GM21423 (cell line): ENCODE data around the gene RNF8.
"Not testable (repeated sequence)": the region's sequence is repeated elsewhere in the genome, so short reads cannot be mapped to it uniquely, and the experiment has no call there.

Experiments
- ATAC-seq: cut with Tn5 transposase; IDR thresholded peaks from one replicate; pipeline ENCODE4 v1.9.1; 2021; ENCODE audit warnings: mild to moderate bottlenecking, moderate library complexity; ENCODE audit not compliant: unreplicated experiment

The RNF8 gene

GRCh38 chr6:37321101-37321500 is 32.7 kb upstream of the RNF8 start:
- ATAC-seq = no peak

DNA sequence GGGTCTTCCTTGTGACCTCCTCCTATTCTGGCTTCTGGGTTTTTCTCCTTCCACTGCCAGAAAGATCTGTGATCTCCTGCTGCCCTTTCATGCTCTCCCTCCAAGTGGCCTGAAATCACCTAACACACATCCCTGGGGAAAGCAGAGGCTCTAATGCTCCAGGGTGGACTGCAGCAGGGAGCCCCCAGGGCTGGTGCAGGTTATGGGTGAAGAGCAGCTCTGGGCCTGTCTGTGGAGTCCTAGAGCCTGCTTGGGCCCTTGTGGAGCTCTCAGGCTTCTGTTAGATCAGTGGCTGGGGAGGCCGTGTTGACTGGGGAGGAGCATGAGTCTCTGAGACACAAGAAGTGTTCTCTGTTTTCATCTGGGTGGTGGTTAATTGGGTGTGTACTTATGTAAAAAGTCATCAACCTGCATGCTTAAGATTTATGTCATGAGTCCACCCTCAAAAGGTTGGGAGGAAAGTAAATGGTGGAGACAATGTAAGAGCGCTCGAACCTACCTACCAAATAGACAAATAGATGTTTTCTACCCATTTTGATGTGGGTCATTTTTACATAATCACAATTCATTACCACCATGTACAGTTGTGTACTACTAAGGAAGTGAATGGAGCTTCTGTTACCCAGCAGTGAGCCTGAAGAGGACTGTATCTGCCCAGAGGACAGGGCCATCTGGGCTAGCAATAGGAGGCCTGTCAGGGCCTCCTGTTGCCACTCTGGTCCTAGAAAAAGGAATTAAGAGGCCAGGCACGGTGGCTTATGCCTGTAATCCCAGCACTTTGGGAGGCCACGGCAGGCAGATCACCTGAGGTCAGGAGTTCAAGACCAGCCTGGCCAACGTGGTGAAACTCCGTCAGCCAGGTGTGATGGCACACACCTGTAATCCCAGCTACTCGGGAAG is 32.0 kb upstream of the RNF8 start:
- no peak for ATAC-seq

- ATAC-seq = no peak
These were observed 30.2 kb upstream of the RNF8 start for GRCh38 chr6:37323580-37323979.

- no peak for ATAC-seq
These were observed 29.4 kb upstream of the RNF8 start for GRCh38 chr6:37324131-37325033.

DNA sequence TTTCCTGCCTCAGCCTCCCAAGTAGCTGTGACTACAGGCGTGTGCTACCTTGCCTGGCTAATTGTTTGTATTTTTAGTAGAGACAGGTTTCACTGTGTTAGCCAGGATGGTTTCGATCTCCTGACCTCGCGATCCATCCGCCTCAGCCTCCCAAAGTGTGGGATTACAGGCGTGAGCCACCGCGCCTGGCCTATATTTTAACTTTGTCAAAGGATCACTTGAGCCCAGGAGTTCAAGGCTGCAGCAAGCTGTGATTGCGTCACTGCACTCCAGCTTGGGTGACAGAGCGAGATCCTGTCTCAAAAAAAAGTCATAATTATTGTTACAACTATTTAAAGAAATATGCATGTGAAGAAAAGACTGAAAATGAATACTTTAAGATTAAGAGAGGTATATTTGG is 23.4 kb upstream of the RNF8 start:
- not testable (repeated sequence) for ATAC-seq

DNA sequence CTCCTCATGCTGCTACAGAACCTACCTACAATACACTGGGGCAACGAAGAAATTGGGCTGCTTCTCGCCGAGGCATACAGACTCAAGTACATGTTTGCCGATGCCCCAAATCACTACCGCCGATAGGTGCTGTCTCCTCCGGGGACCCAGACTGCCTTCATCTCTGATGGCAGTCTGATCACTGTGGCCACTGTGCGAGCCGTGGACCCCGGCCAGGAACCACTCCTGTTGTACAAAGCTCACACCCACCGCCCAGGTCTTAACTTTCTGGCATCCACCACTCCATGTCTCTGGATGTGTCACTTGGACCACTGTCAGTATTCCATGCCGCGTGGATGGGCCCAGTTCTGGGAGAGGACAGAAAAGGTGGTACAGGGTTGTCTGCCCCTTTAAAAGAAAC is 22.7 kb upstream of the RNF8 start:
- ATAC-seq = no peak

DNA sequence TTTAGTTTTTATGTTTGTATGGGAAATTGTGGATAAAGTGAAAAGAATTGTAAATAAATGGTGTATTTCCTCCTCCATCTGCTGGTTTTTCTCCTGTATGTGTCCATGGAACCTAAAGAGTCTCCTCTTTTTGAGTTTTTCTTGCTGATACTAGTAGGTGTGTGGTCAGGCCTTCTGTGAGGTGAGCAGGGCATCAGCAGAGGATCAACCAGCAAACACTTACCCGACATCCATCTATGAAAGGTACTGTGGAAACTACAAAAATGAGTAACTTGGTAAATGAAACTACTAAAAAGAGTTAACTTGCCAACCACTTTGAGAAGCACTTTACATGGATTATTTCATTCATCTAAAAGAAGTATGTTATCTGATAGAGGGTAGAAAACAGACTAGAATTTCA is 20.9 kb upstream of the RNF8 start:
- no peak for ATAC-seq

- ATAC-seq = no peak
These were observed 19.7 kb upstream of the RNF8 start for GRCh38 chr6:37334047-37334446.

DNA sequence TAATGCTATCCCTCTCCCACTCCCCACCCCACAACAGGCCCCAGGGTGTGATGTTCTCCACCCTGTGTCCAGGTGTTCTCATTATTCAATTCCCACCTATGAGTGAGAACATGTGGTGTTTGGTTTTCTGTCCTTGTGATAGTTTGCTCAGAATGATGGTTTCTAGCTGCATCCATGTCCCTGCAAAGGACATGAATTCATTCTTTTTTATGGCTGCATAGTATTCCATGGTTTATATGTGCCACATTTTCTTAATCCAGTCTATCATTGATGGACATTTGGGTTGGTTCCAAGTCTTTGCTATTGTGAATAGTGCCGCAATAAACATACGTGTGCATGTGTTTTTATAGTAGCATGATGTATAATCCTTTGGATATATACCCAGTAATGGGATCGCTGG is 15.5 kb upstream of the RNF8 start:
- not testable (repeated sequence) for ATAC-seq

DNA sequence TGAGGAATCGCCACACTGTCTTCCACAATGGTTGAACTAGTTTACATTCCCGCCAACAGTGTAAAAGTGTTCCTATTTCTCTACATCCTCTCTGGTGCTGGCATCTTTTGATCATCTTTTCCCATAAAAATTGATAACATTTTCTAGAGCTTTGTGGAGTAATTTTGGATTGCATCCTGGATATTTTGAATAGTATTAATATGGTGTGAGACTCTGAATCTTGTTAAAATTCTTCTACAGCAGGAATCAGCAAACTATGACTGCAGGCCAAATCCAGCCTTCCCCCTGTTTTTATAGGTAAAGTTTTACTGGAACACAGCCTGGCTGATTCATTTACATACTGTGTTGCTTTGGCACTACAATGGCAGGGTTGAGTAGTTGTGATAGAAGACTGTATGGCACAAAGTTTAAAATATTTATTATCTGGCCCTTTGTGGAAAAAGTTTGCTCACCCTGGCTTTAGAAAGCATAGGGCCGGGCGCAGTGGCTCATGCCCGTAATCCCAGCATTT is 15.0 kb upstream of the RNF8 start:
- ATAC-seq = no peak

DNA sequence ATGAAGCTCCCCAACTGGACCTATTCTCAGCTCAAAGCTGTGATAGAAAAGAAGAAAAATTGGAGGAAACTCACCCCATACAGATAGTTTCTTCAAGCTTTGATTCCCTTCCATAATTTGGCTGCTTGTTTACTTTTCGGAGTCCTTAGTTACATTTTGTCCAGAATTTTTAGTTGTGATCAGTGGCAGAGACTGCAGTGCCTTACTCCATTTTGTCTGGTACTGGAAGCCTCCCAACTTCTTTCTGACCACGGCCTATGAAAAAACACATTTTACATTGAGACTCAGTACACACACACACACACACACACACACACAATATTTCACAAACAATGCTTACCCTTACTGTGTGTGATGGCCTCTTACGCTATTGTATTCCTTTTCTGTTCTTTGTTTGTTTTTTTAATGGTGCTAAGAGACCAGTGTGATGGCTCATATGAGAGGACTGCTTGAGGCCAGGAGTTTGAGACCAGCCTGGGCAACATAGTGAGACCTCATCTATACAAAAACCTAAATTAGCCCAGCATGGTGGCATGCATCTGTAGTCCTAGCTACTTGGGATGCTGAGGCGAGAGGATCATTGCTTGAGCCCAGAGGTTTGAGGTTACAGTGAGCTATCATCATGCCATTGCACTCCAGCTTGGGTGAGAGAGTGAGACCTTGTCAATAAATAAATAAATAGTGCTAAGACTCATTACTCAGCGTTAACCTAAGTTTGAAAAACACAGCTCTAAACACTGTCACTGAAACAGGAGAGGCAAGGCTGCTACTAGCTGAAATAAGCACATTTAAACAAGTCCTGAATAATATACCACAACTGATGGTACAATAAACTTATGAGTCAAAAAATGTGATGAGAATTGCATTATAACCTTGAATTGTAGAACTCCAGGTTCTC is 13.8 kb upstream of the RNF8 start:
- ATAC-seq = no peak

GRCh38 chr6:37340639-37340943 is 13.2 kb upstream of the RNF8 start:
- ATAC-seq = no peak

DNA sequence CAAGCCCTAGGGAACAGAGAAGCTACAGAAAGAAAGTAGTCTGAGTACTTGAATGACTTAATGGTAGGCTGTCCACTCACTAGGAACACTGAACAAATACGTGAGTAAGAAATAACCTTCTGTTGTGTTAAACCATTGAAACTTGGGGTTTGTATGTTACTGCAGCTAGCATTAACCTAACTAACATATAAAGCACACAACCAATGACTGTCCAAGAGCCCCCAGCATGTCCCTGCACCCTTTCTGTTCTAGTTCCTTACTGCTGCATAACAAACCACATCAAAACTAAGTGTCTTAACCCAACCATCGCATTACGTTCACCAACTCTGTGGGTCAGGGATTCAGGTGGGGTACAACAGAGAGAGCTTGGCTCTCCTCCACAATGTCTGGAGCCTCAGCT is 10.5 kb upstream of the RNF8 start:
- no peak for ATAC-seq

DNA sequence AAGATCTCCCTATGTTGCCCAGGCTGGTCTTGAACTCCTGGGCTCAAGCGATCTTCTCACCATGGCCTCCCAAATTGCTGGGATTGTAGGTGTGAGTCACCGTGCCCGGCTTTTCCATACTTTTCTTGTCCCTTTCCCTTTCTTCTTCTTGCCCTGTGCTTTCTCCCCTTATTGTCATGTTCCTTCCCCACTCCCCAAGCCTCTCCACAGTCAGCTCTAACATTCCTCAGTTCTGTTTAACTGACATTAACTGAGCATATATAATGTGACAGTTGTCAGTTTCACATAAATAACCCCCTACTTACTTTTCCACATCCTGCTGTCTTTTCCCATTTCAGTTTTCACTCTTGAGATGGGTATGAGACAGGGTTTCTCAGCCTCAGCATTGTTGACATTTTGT is 9.5 kb upstream of the RNF8 start:
- ATAC-seq = no peak

DNA sequence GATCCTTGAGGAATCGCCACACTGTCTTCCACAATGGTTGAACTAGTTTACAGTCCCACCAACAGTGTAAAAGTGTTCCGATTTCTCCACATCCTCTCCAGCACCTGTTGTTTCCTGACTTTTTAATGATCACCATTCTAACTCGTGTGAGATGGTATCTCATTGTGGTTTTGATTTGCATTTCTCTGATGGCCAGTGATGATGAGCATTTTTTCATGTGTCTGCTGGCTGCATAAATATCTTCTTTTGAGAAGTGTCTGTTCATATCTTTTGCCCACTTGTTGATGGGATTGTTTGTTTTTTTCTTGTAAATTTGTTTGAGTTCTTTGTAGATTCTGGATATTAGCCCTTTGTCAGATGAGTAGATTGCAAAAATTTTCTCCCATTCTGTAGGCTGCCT is 8.0 kb upstream of the RNF8 start:
- not testable (repeated sequence) for ATAC-seq

GRCh38 chr6:37347177-37347576 is 6.6 kb upstream of the RNF8 start:
- no peak for ATAC-seq

DNA sequence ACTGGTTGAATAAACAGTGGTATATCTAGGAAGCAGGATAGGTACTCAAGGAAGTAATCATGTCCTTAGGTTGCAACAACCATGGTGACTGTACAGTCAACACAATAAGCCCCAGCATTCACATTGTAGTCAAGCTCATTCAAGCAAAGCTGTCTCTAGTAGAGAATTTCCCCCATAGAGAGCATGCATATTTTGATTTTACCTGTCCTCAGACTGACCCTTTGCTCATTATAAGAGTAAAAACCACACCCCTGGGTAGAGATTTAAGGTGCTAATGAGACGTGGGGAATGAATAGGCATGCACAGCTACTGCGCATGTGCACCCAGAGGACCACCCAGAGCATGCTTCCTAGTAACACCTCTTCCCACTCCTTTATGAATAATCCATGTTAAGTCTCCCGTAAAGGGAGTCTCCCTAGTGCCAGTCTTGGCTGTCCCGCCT is 6.1 kb upstream of the RNF8 start:
- no peak for ATAC-seq

GRCh38 chr6:37351027-37351426 is 2.8 kb upstream of the RNF8 start:
- ATAC-seq = no peak

GRCh38 chr6:37352384-37352783 is 1.4 kb upstream of the RNF8 start:
- no peak for ATAC-seq

- no peak for ATAC-seq
These were observed 972 bp downstream of the RNF8 start for GRCh38 chr6:37354526-37355384.
